IMR-90 (cell line): Measurements from ENCODE around the gene YWHAG.
A peak's percentile ranks its signal among the peaks of the same experiment; 100 is the strongest.

Experiments used
- BHLHE40 ChIP-seq: fragments of 150-350 bp; IDR thresholded peaks from 2 replicates; pipeline ENCODE4 v1.6.1; 2016; ENCODE audit warnings: mild to moderate bottlenecking, low read depth, low read length
- CEBPB ChIP-seq: IDR thresholded peaks from 2 replicates; pipeline ENCODE4 v1.6.1; 2012; ENCODE audit warnings: low read depth, low read length, improper control_type of control experiment
- MXI1 ChIP-seq: IDR thresholded peaks from 2 replicates; pipeline ENCODE4 v1.6.1; 2012; ENCODE audit warnings: low read depth, mild to moderate bottlenecking, low read length, moderate library complexity, borderline replicate concordance
- NFE2L2 ChIP-seq: fragments of 150-350 bp; IDR thresholded peaks from 2 replicates; pipeline ENCODE4 v1.6.1; 2016; ENCODE audit warnings: low read depth, mild to moderate bottlenecking, low read length
- POLR2A ChIP-seq: IDR thresholded peaks from 2 replicates; pipeline ENCODE4 v1.6.1; 2012; ENCODE audit warnings: mild to moderate bottlenecking, low read depth, low read length
- RAD21 ChIP-seq: IDR thresholded peaks from 2 replicates; pipeline ENCODE4 v1.6.1; 2012; ENCODE audit warnings: low read length, improper control_type of control experiment
- RFX5 ChIP-seq: IDR thresholded peaks from 2 replicates; pipeline ENCODE4 v1.8.0; 2012; ENCODE audit warnings: low read depth, mild to moderate bottlenecking, low read length, moderate library complexity
- SMC3 ChIP-seq: fragments of 150-350 bp; IDR thresholded peaks from 2 replicates; pipeline ENCODE4 v1.6.1; 2016; ENCODE audit warnings: low read depth, mild to moderate bottlenecking, antibody characterized with exemption, low read length, moderate library complexity
- TF ChIP-seq, protein P1 (sequence below): conservative IDR thresholded peaks from 2 replicates; pipeline ENCODE4 v1.5.1; 2012; ENCODE audit warnings: mild to moderate bottlenecking, low read depth, low read length, improper control_type of control experiment

DNA sequence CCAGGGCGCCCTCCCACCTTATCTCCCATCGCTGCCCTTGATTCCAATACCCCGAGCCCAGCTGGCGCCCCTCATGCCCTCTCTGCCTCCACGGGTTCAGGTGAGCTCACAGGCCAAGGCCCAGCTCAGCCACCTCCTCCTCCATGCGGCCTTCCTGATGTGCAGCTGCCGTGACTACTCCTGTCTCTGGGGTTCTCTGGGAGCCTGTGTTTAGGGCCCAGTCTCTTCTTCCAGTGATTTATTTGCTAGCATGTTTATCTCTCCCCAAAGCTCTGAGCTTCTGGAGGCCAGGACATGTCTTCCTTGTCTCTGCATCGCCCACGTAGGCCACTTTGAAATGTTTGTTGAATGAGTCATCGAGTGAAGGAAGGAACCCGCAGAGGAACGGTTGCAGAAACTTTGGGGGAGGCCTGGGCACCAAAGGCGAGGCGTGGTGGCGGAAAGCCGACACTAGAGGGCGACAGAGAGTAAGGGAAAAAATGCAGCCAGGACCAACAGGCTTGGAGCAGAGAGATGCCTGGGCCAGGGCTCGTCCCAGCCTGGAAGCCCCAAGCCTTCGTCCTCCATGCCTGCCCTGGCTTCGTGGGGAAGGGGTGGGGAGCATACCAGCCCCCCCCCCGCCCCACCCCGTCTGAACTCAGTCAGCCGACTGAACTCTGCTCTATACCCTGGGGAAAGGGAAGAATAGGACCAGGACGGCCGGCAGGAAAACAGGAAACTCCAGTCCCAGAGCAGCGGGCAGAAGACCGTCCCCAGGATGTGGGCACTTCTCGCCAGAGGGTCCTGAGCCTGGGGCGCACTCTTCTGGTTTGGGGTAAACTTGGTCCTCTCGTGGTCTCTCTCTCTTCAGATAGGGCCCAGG lies 67.2 kb downstream of the YWHAG start:
- TF ChIP-seq, protein P1, sequence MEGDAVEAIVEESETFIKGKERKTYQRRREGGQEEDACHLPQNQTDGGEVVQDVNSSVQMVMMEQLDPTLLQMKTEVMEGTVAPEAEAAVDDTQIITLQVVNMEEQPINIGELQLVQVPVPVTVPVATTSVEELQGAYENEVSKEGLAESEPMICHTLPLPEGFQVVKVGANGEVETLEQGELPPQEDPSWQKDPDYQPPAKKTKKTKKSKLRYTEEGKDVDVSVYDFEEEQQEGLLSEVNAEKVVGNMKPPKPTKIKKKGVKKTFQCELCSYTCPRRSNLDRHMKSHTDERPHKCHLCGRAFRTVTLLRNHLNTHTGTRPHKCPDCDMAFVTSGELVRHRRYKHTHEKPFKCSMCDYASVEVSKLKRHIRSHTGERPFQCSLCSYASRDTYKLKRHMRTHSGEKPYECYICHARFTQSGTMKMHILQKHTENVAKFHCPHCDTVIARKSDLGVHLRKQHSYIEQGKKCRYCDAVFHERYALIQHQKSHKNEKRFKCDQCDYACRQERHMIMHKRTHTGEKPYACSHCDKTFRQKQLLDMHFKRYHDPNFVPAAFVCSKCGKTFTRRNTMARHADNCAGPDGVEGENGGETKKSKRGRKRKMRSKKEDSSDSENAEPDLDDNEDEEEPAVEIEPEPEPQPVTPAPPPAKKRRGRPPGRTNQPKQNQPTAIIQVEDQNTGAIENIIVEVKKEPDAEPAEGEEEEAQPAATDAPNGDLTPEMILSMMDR, result peak; percentile 99
- TF ChIP-seq CEBPB, result peak; percentile 80
- peak; percentile 61 for TF ChIP-seq BHLHE40
- TF ChIP-seq POLR2A, result peak; percentile 62; the same call in 1 of the 2 replicates
- TF ChIP-seq RAD21, result peak; percentile 94
- no peak for TF ChIP-seq MXI1
- peak; percentile 95 for TF ChIP-seq SMC3
- TF ChIP-seq RFX5, result no peak
- no peak for TF ChIP-seq NFE2L2
